HCT116 (cell line): ENCODE results near the gene YKT6. TPM values are rescaled to one million over a fixed set of nuclear protein-coding genes. Genes with fewer than 3 reads are reported as not detected.

Experiments used
- ATAC-seq: fragments of 200-7000 bp; cut with Tn5 transposase; 2 replicates; pipeline ENCODE4 v1.9.1; 2020; ENCODE audit warnings: mild to moderate bottlenecking, moderate library complexity
- BruUV-seq: library from RNA; stranded (reverse); fragments of 400-500 nt; replicated peaks from 2 replicates; lab custom pipeline; 2021; lab: Mats Ljungman, UMichigan
- CTCF ChIA-PET: fragments of 300-600 bp; sonication (Branson Sonifier 250); formaldehyde crosslinking; loops from one replicate; lab custom pipeline; 2021; ENCODE audit warnings: antibody characterized with exemption; lab: Charles Lee
- POLR2A ChIA-PET: fragments of 300-600, 350-600 bp; sonication (Branson Sonifier 250); formaldehyde crosslinking; loops from one replicate; lab custom pipeline; 2021; ENCODE audit warnings: antibody characterized with exemption; lab: Charles Lee
- RAD21 ChIA-PET, 2 experiments: fragments of 300-600 bp; sonication (Branson Sonifier 250); formaldehyde crosslinking; loops; one replicate each; lab custom pipeline; 2023; ENCODE audit warnings: low total read pairs in 2 of 2; ENCODE audit not compliant: uncharacterized antibody in 2 of 2, unreplicated experiment in 2 of 2, low non-redundant PET in 1 of 2; lab: Charles Lee
- DNase-seq: peaks from one replicate; pipeline ENCODE4 v3.0.0-alpha.2; 2010; ENCODE audit warnings: low read depth, low spot score
- H2AFZ ChIP-seq: fragments of 200-600 bp; shearing (Covaris generic), sonication (generic); 2 replicates; pipeline ENCODE4 v1.6.1; 2017; ENCODE audit warnings: low read depth, mixed run types, mixed read lengths, antibody characterized with exemption, low read length; ENCODE audit not compliant: poor library complexity, severe bottlenecking
- H3K27ac ChIP-seq: 2 replicates; pipeline ENCODE4 v1.5.1; 2012; ENCODE audit warnings: low read depth, low read length
- H3K27me3 ChIP-seq: fragments of 200-600 bp; sonication (generic); 2 replicates; pipeline ENCODE4 v1.6.1; 2016; ENCODE audit warnings: mixed run types, low read length, mixed read lengths; ENCODE audit not compliant: insufficient read depth
- H3K36me3 ChIP-seq, 2 experiments: fragments of 200-500 bp in 1 of 2; fragments of 200-600 bp in 1 of 2; sonication (Bioruptor generic) in 1 of 2; sonication (generic) in 1 of 2; 2 replicates each; pipeline versions ENCODE4 v1.5.1 to v1.6.1; 2014 to 2016; ENCODE audit warnings: low read length in 2 of 2, inconsistent platforms in 1 of 2, mixed read lengths in 1 of 2, mixed run types in 1 of 2; ENCODE audit not compliant: insufficient read depth in 2 of 2, control insufficient read depth in 1 of 2
- H3K4me1 ChIP-seq, 2 experiments: fragments of 200-600 bp in 1 of 2; sonication (generic) in 1 of 2; 2 replicates each; pipeline versions ENCODE4 v1.5.1 to v1.6.1; 2012 to 2017; ENCODE audit warnings: low read length in 2 of 2, inconsistent platforms in 1 of 2, mild to moderate bottlenecking in 1 of 2, mixed read lengths in 1 of 2, mixed run types in 1 of 2, moderate library complexity in 1 of 2; ENCODE audit not compliant: insufficient read depth in 2 of 2, control insufficient read depth in 1 of 2
- H3K4me2 ChIP-seq: fragments of 200-600 bp; sonication (generic); 2 replicates; pipeline ENCODE4 v1.6.1; 2017; ENCODE audit warnings: mixed run types, low read length, mixed read lengths
- H3K4me3 ChIP-seq, 2 experiments: fragments of 200-600 bp in 1 of 2; sonication (generic) in 1 of 2; replicated peaks in 1 of 2; 2 replicates each; pipeline ENCODE4 v1.5.1; 2011 to 2016; ENCODE audit warnings: low read length in 2 of 2, control low read depth in 1 of 2, low read depth in 1 of 2, mild to moderate bottlenecking in 1 of 2, mixed read lengths in 1 of 2, mixed run types in 1 of 2
- H3K79me2 ChIP-seq: fragments of 200-600 bp; sonication (generic); 2 replicates; pipeline ENCODE4 v1.6.1; 2017; ENCODE audit warnings: mild to moderate bottlenecking, mixed run types, low read length, moderate library complexity, mixed read lengths; ENCODE audit not compliant: insufficient read depth
- H3K9ac ChIP-seq: fragments of 200-600 bp; sonication (generic); 2 replicates; pipeline ENCODE4 v1.6.1; 2016; ENCODE audit warnings: low read length, mixed read lengths
- H3K9me2 ChIP-seq: fragments of 200-600 bp; sonication (generic), shearing (Covaris generic); 2 replicates; pipeline ENCODE4 v1.6.1; 2017; ENCODE audit warnings: mixed run types, mild to moderate bottlenecking, moderate library complexity; ENCODE audit not compliant: insufficient read depth
- H3K9me3 ChIP-seq, 2 experiments: fragments of 200-500 bp in 1 of 2; fragments of 200-600 bp in 1 of 2; sonication (Bioruptor generic) in 1 of 2; sonication (generic) in 1 of 2; 2 replicates each; pipeline ENCODE4 v1.6.1; 2014 to 2017; ENCODE audit warnings: low read length in 2 of 2, mixed read lengths in 2 of 2, inconsistent platforms in 1 of 2, low read depth in 1 of 2, mild to moderate bottlenecking in 1 of 2, mixed run types in 1 of 2, moderate library complexity in 1 of 2; ENCODE audit not compliant: control insufficient read depth in 1 of 2, insufficient read depth in 1 of 2
- H4K20me1 ChIP-seq: fragments of 200-600 bp; sonication (generic), shearing (Covaris generic); 2 replicates; pipeline ENCODE4 v1.6.1; 2017; ENCODE audit warnings: mixed run types, mild to moderate bottlenecking, moderate library complexity; ENCODE audit not compliant: insufficient read depth
- CBX3 ChIP-seq: IDR thresholded peaks from 2 replicates; pipeline ENCODE4 v1.6.1; 2012; ENCODE audit warnings: low read depth
- ELF1 ChIP-seq: IDR thresholded peaks from 2 replicates; pipeline ENCODE4 v1.6.1; 2012; ENCODE audit warnings: low read depth, borderline replicate concordance
- JUND ChIP-seq: IDR thresholded peaks from 2 replicates; pipeline ENCODE4 v1.6.1; 2012
- POLR2A ChIP-seq: IDR thresholded peaks from 2 replicates; pipeline ENCODE4 v1.7.0; 2011; ENCODE audit warnings: borderline replicate concordance; ENCODE audit not compliant: insufficient read depth, insufficient read length; ENCODE audit errors: extremely low read depth
- RAD21 ChIP-seq: IDR thresholded peaks from 2 replicates; pipeline ENCODE4 v1.6.1; 2012; ENCODE audit warnings: low read depth, mild to moderate bottlenecking
- SIN3A ChIP-seq: IDR thresholded peaks from 2 replicates; pipeline ENCODE4 v1.6.1; 2012; ENCODE audit warnings: low read depth
- SP1 ChIP-seq: IDR thresholded peaks from 2 replicates; pipeline ENCODE4 v1.6.1; 2012; ENCODE audit warnings: low read depth
- SRF ChIP-seq: IDR thresholded peaks from 2 replicates; pipeline ENCODE4 v1.6.1; 2012; ENCODE audit warnings: low read depth
- TCF7L2 ChIP-seq: IDR thresholded peaks from 2 replicates; pipeline ENCODE4 v1.7.0; 2011; ENCODE audit warnings: borderline replicate concordance, inconsistent platforms; ENCODE audit not compliant: insufficient read depth, insufficient read length; ENCODE audit errors: extremely low read depth
- ZNF274 ChIP-seq: fragments of 200-500 bp; sonication (Bioruptor generic); IDR thresholded peaks from 2 replicates; pipeline ENCODE4 v1.6.1; 2014; ENCODE audit warnings: mild to moderate bottlenecking, low read depth, low read length, inconsistent platforms
- intact Hi-C: fragments of 100-400 bp; cut with micrococcal nuclease; formaldehyde crosslinking; loops from 2 replicates; pipeline ENCODE4 v1.10.0; 2022
- total RNA-seq: library from RNA; stranded (reverse); gene quantifications from one replicate; pipeline ENCODE4 v1.2.1, GENCODE V29; 2021; ENCODE audit not compliant: unreplicated experiment
- TF ChIP-seq, protein P1 (sequence below), 3 experiments: fragments of 200-600 bp in 1 of 3; sonication (generic) in 1 of 3; IDR thresholded peaks in 2 of 3; conservative IDR thresholded peaks in 1 of 3; 2 replicates each; pipeline ENCODE4 v1.5.1; 2012 to 2017; ENCODE audit warnings: low read depth in 2 of 3, low read length in 2 of 3, antibody characterized with exemption in 1 of 3, borderline replicate concordance in 1 of 3, control low read depth in 1 of 3, mild to moderate bottlenecking in 1 of 3, mixed read lengths in 1 of 3, mixed run types in 1 of 3, moderate library complexity in 1 of 3; ENCODE audit not compliant: insufficient read depth in 1 of 3
- TF ChIP-seq, protein P2 (sequence below): IDR thresholded peaks from 2 replicates; pipeline ENCODE4 v1.6.1; 2012
- TF ChIP-seq, protein P3 (sequence below): IDR thresholded peaks from 2 replicates; pipeline ENCODE4 v1.6.1; 2011; ENCODE audit warnings: mild to moderate bottlenecking, low read length, moderate library complexity; ENCODE audit not compliant: insufficient replicate concordance; ENCODE audit errors: extremely low read depth

Gene YKT6
- total RNA-seq, 1 experiment from 2014 or later: 84.8 TPM

DNA sequence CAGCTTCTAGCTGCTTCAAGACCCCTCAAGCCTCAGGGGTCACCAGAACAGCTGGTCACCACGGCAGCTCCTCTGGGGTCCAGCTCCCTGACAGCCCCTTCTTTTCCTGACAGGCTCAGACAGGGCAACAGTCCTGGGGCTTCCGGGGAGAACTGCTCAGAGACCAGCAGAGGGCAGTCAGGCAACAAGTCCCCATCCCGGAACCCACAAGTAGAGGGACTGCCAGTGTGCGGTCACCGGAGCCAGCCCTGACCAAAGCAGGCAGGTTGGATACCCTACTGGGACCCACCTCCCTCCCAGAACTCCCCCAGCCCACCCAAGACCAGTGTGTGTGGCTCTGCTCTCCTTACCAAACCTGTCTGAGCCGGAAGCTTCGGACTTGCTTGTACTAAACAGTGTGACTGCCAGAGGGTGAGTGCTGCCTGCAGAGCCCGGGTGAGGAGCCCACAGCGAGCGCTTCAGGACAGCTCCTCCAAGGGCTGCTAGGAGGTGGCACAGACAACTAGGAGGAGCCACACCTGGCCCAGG, 40.3 kb downstream of the YKT6 start:
- Histone ChIP-seq H3K27me3 (no peaks in the 10 kb centered on the region), H3K79me2 (no peaks in the 10 kb centered on the region), H3K9me2 (no peaks in the 10 kb centered on the region), H3K9ac (no peak overlapping the region), H3K4me2 (peak overlapping the region; percentile 30), H3K36me3 (no peaks in the 10 kb centered on the region), H3K4me3 (no peak overlapping the region), H3K4me1 (peaks cover 0 to 5% of the 10 kb centered on the region in 2 experiments; a peak in 1 of 4 replicates), H3K9me3 (no peaks in the 10 kb centered on the region), H4K20me1 (no peaks in the 10 kb centered on the region), H2AFZ (peak overlapping the region; percentile 10), H3K27ac (no peak overlapping the region)
- TF ChIP-seq, protein P1, sequence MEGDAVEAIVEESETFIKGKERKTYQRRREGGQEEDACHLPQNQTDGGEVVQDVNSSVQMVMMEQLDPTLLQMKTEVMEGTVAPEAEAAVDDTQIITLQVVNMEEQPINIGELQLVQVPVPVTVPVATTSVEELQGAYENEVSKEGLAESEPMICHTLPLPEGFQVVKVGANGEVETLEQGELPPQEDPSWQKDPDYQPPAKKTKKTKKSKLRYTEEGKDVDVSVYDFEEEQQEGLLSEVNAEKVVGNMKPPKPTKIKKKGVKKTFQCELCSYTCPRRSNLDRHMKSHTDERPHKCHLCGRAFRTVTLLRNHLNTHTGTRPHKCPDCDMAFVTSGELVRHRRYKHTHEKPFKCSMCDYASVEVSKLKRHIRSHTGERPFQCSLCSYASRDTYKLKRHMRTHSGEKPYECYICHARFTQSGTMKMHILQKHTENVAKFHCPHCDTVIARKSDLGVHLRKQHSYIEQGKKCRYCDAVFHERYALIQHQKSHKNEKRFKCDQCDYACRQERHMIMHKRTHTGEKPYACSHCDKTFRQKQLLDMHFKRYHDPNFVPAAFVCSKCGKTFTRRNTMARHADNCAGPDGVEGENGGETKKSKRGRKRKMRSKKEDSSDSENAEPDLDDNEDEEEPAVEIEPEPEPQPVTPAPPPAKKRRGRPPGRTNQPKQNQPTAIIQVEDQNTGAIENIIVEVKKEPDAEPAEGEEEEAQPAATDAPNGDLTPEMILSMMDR (IDR thresholded peaks at IDR 0.05 in 2 of 3, conservative IDR thresholded peaks at IDR 0.05 in 1 of 3; ENCODE audit: borderline replicate concordance in 1 of 3, insufficient read depth in 1 of 3, low read depth in 2 of 3, low read length in 2 of 3): peak; percentile 87 to 91 (median 89)
- TF ChIP-seq RAD21 (peak; percentile 93), SIN3A (no peak)
- TF ChIP-seq, protein P2, sequence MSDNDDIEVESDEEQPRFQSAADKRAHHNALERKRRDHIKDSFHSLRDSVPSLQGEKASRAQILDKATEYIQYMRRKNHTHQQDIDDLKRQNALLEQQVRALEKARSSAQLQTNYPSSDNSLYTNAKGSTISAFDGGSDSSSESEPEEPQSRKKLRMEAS: no peak
- CTCF ChIA-PET: interaction anchor here (0.6 to 1.5 kb wide), 11 partner anchors 18 to 324 kb away, joined by 3 to 21 read pairs (median 5); no protein-coding TSS in a partner anchor
- peak; percentile 98 for ATAC-seq
- peak; percentile 66 for DNase-seq
- RAD21 ChIA-PET: interaction anchor here (0.6 to 1.1 kb wide), 4 partner anchors 38 to 325 kb away, joined by 3 to 4 read pairs (median 3); no protein-coding TSS in a partner anchor
- BruUV-seq: no TSS peak
- intact Hi-C loops: loop anchor here (1.0 to 5.0 kb wide), 4 partner anchors 66 to 896 kb away; no protein-coding TSS in a partner anchor
- POLR2A ChIA-PET: no interaction called here

DNA sequence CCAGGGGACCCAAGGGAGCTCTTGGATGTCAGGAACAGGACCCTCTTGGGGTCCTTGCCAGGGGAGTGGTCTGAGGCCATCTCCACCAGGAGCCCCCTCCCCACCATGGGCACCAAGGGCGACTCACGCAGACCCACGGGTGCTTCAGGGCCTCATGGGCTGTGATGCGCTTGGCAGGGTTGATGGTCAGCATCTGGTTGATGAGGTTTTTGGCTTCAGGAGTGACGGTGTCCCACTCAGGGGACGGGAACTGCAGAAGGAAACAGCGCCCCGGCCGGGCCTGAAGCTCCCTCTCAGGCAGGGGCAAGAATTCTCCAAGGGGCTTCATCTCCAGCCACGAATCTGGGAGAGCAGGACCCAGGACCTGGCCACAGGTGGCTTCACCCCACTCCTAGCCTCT, 41.3 kb downstream of the YKT6 start:
- no peak overlapping the region for H3K27ac ChIP-seq
- H3K9me3 ChIP-seq: no peaks in the 10 kb centered on the region
- DNase-seq (no peak), ATAC-seq (no peak)
- H3K4me2 ChIP-seq: no peak overlapping the region
- no TSS peak for BruUV-seq
- no peaks in the 10 kb centered on the region for H3K79me2 ChIP-seq
- no peak overlapping the region for H3K9ac ChIP-seq
- no peaks in the 10 kb centered on the region for H3K27me3 ChIP-seq
- no peaks in the 10 kb centered on the region for H4K20me1 ChIP-seq
- H3K9me2 ChIP-seq: no peaks in the 10 kb centered on the region
- H3K4me3 ChIP-seq: no peak overlapping the region
- H3K36me3 ChIP-seq: no peaks in the 10 kb centered on the region
- H3K4me1 ChIP-seq: peaks cover 0 to 5% of the 10 kb centered on the region in 2 experiments; a peak in 1 of 4 replicates
- ChIA-PET POLR2A (no interaction called here), CTCF (no interaction called here), RAD21 (no interaction called here)
- no peak overlapping the region for H2AFZ ChIP-seq
- intact Hi-C loops: loop anchor here (5.0 kb wide), 1 partner anchor 895 kb away; no protein-coding TSS in a partner anchor
- TF ChIP-seq CBX3 (no peak), RAD21 (no peak), ZNF274 (no peak), JUND (no peak), POLR2A (no peak), SP1 (no peak), SRF (no peak), TCF7L2 (no peak), ELF1 (no peak)
- TF ChIP-seq, protein P3, sequence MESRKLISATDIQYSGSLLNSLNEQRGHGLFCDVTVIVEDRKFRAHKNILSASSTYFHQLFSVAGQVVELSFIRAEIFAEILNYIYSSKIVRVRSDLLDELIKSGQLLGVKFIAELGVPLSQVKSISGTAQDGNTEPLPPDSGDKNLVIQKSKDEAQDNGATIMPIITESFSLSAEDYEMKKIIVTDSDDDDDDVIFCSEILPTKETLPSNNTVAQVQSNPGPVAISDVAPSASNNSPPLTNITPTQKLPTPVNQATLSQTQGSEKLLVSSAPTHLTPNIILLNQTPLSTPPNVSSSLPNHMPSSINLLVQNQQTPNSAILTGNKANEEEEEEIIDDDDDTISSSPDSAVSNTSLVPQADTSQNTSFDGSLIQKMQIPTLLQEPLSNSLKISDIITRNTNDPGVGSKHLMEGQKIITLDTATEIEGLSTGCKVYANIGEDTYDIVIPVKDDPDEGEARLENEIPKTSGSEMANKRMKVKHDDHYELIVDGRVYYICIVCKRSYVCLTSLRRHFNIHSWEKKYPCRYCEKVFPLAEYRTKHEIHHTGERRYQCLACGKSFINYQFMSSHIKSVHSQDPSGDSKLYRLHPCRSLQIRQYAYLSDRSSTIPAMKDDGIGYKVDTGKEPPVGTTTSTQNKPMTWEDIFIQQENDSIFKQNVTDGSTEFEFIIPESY: no peak
